ENCODE results near the gene ZC3H18.

DNA sequence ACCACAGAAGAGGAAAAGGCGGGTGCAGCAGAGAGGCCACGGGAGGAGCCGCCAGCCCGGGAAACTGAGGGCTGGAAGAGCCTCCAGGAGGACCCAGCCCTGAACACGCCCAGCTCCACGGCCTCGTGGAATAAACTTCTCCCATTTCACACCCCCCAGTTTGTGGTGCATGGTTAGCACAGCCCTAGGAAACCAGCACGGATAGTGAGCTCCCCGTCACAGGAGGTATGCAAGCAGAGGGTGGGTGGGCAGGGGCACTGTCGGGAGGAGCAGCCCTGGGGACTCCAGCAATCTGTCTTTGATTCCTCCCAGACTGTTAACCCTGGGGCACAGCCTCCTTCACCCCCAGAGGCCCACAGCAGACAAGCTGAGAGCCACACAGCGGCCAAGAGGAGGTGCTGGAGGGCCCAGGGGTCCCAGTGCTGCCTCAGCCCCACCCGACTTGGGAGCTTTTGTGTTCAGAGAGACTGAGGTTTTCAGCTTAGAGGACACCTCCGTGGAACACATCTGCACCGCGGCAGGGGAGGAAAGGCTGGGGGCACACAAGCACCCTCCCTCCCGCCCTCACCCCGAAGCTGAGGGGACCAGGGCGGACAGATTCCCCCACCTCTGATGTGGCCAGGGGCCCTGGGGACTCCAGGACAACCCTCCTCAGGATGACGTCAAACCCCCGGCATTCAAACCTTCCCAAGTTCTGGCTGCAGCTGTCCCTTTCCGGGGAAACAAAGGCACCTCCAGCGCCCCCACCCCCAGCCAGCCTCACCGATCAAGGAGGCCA is 66.5 kb downstream of the ZC3H18 start:
- no peak for TF ChIP-seq CTCF (conservative IDR thresholded peaks at IDR 0.05; ENCODE audit: low read depth, low read length)
- no peak for TF ChIP-seq EZH2phosphoT487 (IDR thresholded peaks at IDR 0.05; ENCODE audit: borderline replicate concordance, low read length)
